Neural progenitor cell (in vitro differentiated cells): Measurements from ENCODE around the gene FAM163A.

Source experiments
- EZH2 ChIP-seq: fragments of 200-600 bp; sonication (generic); IDR thresholded peaks from 2 replicates; pipeline ENCODE4 v1.6.1; 2017; ENCODE audit warnings: antibody characterized with exemption, mild to moderate bottlenecking, moderate library complexity
- EZH2phosphoT487 ChIP-seq: fragments of 200-600 bp; sonication (generic); IDR thresholded peaks from 2 replicates; pipeline ENCODE4 v1.6.1; 2017; ENCODE audit warnings: antibody characterized with exemption
- TF ChIP-seq, protein P1 (sequence below): fragments of 200-600 bp; sonication (generic); IDR thresholded peaks from 2 replicates; pipeline ENCODE4 v1.5.1; 2017; ENCODE audit warnings: antibody characterized with exemption, mild to moderate bottlenecking

DNA sequence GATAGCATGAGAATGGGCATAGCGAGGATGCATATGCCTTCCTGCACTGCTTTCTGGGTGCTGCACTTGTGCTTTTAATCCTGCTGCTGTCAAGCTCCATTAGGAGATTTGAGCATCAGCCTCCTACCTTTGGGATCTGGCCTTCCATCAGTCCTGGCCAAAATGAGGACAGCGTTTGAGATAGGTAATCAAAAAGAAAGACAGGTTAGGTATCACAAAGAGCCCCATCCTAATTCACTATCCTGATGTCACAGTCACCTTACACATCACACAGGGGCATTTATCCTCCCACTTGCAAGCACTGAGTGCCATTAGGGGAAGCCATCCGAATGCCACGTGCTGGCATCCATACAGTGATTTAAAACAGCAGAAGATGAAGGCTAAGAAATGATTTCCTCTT lies 13.2 kb upstream of the FAM163A start:
- TF ChIP-seq, protein P1, sequence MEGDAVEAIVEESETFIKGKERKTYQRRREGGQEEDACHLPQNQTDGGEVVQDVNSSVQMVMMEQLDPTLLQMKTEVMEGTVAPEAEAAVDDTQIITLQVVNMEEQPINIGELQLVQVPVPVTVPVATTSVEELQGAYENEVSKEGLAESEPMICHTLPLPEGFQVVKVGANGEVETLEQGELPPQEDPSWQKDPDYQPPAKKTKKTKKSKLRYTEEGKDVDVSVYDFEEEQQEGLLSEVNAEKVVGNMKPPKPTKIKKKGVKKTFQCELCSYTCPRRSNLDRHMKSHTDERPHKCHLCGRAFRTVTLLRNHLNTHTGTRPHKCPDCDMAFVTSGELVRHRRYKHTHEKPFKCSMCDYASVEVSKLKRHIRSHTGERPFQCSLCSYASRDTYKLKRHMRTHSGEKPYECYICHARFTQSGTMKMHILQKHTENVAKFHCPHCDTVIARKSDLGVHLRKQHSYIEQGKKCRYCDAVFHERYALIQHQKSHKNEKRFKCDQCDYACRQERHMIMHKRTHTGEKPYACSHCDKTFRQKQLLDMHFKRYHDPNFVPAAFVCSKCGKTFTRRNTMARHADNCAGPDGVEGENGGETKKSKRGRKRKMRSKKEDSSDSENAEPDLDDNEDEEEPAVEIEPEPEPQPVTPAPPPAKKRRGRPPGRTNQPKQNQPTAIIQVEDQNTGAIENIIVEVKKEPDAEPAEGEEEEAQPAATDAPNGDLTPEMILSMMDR = no peak
- no peak for TF ChIP-seq EZH2
- no peak for TF ChIP-seq EZH2phosphoT487
